ENCODE results near the gene BIRC5. TPM values are rescaled to one million over a fixed set of nuclear protein-coding genes. Genes with fewer than 3 reads are reported as not detected.

BIRC5 gene
- polyA plus RNA-seq, 1 experiment = 15.3 TPM

DNA sequence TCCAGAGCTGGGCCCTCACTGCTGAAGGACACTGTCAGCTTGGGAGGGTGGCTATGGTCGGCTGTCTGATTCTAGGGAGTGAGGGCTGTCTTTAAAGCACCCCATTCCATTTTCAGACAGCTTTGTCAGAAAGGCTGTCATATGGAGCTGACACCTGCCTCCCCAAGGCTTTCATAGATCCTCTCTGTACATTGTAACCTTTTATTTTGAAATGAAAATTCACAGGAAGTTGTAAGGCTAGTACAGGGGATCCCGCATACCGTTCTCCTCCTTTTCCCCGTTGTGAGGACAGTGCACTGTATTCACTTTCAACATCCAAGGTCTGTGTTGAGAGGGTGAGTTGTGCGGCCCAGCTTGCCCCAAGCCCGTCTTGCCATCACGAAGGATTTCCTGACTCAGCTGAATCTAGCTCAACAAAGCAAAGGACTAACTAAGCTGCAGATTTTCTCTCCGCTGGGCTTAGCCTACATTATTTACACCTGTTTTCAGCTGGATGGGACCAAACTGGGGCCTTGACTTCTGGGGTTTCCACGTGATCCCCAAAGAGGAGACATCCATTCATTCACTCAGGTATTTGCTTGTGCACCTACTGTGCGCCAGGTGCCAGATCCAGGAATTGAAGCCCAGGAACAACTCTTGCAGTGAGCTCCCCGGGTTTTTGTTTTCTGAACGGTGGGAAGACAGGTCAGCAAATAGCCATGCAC is 12.2 kb downstream of the BIRC5 start:
- no peak overlapping the region for H3K4me3 ChIP-seq (ENCODE audit: low read depth, low read length)
- CTCF ChIA-PET = interaction anchor here (1.4 kb wide), 1 partner anchor 24 kb away, joined by 5 read pairs; no protein-coding TSS in a partner anchor
- POLR2A ChIA-PET = interaction anchor here (0.6 to 1.1 kb wide), 3 partner anchors 20 to 268 kb away, joined by 4 to 7 read pairs (median 4); partner anchors contain the start of gene TNRC6C
- DNase-seq (ENCODE audit: low read depth, low spot score) = no peak
- H3K27me3 ChIP-seq (ENCODE audit: control insufficient read depth, insufficient read depth, low read length) = peaks cover 14% of the 10 kb centered on the region
- TF ChIP-seq, protein P1, sequence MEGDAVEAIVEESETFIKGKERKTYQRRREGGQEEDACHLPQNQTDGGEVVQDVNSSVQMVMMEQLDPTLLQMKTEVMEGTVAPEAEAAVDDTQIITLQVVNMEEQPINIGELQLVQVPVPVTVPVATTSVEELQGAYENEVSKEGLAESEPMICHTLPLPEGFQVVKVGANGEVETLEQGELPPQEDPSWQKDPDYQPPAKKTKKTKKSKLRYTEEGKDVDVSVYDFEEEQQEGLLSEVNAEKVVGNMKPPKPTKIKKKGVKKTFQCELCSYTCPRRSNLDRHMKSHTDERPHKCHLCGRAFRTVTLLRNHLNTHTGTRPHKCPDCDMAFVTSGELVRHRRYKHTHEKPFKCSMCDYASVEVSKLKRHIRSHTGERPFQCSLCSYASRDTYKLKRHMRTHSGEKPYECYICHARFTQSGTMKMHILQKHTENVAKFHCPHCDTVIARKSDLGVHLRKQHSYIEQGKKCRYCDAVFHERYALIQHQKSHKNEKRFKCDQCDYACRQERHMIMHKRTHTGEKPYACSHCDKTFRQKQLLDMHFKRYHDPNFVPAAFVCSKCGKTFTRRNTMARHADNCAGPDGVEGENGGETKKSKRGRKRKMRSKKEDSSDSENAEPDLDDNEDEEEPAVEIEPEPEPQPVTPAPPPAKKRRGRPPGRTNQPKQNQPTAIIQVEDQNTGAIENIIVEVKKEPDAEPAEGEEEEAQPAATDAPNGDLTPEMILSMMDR (IDR thresholded peaks at IDR 0.05; ENCODE audit: low read depth, low read length) = no peak
- H3K27ac ChIP-seq (ENCODE audit: low read depth, low read length) = no peak overlapping the region
- no peaks in the 10 kb centered on the region; the same call in 1 of the 2 replicates for H3K9me3 ChIP-seq (ENCODE audit: control insufficient read depth, insufficient read depth, low read length)

DNA sequence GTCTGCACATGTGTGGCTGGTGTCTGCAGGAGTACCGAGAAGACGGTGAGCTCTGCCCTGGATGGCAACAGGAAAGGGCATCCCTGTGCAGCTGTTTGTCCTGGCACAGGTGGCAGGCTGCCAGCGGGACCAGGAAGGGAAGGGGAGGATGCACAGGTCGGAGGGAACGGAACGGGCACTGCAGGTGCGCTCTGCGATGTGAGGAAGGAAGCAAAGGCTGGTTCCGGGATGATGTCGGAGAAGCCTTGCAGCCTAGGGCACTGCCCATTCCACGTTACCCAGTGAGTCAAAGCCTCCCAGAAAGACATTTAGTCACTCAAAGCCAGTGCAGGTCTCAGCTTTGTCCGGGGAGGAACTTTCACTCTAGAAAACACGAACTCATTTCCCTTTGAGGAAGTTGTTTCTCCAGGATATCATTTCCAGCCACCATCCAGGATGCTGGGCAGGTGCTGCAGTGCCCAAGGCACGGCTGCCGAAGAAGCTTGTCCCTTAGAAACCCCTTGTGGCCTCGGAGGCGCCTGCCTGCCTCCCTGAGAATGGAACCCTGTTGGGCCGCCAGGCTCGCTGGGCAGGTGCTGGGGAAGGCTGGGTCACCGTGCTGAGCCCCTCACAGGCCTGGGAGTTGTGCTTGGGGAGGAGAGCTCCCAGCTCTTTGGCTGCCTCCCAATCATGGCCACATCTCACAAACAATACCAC is 12.9 kb downstream of the BIRC5 start:
- no peak overlapping the region for H3K4me3 ChIP-seq (ENCODE audit: low read depth, low read length)
- H3K27me3 ChIP-seq (ENCODE audit: control insufficient read depth, insufficient read depth, low read length) = peaks cover 18% of the 10 kb centered on the region
- ChIA-PET CTCF (no interaction called here), POLR2A (interaction anchor here (0.6 kb wide), 1 partner anchor 45 kb away, joined by 7 read pairs; no protein-coding TSS in a partner anchor)
- no peak for DNase-seq (ENCODE audit: low read depth, low spot score)
- no peak overlapping the region for H3K27ac ChIP-seq (ENCODE audit: low read depth, low read length)
- no peaks in the 10 kb centered on the region; the same call in 1 of the 2 replicates for H3K9me3 ChIP-seq (ENCODE audit: control insufficient read depth, insufficient read depth, low read length)
- TF ChIP-seq, protein P1 (IDR thresholded peaks at IDR 0.05; ENCODE audit: low read depth, low read length) = no peak

DNA sequence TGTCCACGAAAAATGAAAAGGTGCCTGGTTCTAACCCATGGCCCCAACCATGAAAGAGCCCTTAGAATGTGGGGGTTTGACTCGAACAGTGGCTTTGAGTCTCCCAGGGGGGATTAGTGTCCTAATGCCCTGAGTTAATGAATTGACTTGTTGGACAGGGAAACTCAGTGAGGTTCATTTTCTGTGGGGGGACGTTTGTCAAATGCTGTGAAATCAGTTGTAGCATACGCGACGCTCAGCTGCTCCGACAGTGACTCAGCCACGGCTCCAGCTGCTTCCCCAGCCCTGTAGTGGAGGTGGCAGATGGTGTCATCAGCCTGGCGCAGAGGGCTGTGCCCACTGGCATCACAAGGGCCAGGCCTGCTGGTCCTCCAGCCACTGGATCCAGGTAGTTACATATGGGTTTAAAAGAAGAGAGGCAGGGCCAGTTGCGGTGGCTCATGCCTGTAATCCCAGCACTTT is 13.4 kb downstream of the BIRC5 start:
- CTCF ChIA-PET = no interaction called here
- TF ChIP-seq, protein P1 (IDR thresholded peaks at IDR 0.05; ENCODE audit: low read depth, low read length) = no peak
- no peak for DNase-seq (ENCODE audit: low read depth, low spot score)
- Histone ChIP-seq H3K27ac (ENCODE audit: low read depth, low read length) (no peak overlapping the region), H3K9me3 (ENCODE audit: control insufficient read depth, insufficient read depth, low read length) (no peaks in the 10 kb centered on the region; the same call in 1 of the 2 replicates), H3K4me3 (ENCODE audit: low read depth, low read length) (no peak overlapping the region), H3K27me3 (ENCODE audit: control insufficient read depth, insufficient read depth, low read length) (peaks cover 24% of the 10 kb centered on the region)
- POLR2A ChIA-PET = no interaction called here

DNA sequence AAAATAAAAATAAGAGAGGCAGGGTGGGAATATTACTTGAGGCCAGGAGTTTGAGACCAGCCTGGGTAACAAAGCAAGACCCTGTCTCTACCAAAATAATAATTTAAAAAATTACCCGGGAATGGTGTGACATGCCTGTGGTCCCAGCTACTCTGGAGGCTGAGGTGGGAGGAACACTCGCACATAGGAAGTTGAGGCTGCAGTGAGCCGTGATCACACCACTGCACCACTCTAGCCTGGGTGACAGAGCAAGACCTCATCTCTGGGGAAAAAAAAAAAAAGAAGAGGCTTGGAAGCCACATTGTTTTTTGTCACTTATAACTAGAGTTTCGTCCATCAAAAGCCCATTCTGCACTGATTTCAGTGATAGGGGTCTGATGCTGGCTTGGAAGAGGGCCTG is 14.1 kb downstream of the BIRC5 start:
- Histone ChIP-seq H3K27me3 (ENCODE audit: control insufficient read depth, insufficient read depth, low read length) (peaks cover 31% of the 10 kb centered on the region), H3K4me3 (ENCODE audit: low read depth, low read length) (no peak overlapping the region), H3K27ac (ENCODE audit: low read depth, low read length) (no peak overlapping the region), H3K9me3 (ENCODE audit: control insufficient read depth, insufficient read depth, low read length) (no peaks in the 10 kb centered on the region; the same call in 1 of the 2 replicates)
- TF ChIP-seq, protein P1 (IDR thresholded peaks at IDR 0.05; ENCODE audit: low read depth, low read length) = no peak
- CTCF ChIA-PET = interaction anchor here (0.8 kb wide), 1 partner anchor 22 kb away, joined by 4 read pairs; no protein-coding TSS in a partner anchor
- POLR2A ChIA-PET = interaction anchor here (0.7 kb wide), 1 partner anchor 41 kb away, joined by 3 read pairs; the partner anchor contains the start of genes AFMID and TK1
- DNase-seq (ENCODE audit: low read depth, low spot score) = no peak
